MM.1S (cell line): ENCODE data around the gene NUAK2.
A peak's percentile ranks its signal among the peaks of the same experiment; 100 is the strongest.

Experiments
- DNase-seq: peaks from one replicate; pipeline ENCODE4 v3.0.0-alpha.2; 2015
- H2AFZ ChIP-seq: fragments of 300-600 bp; sonication (generic); 2 replicates; pipeline ENCODE4 v1.6.0; 2016; ENCODE audit warnings: antibody characterized with exemption, low read length
- H3F3A ChIP-seq: fragments of 300-600 bp; sonication (generic); 2 replicates; pipeline ENCODE4 v1.6.1; 2016; ENCODE audit warnings: mild to moderate bottlenecking, antibody characterized with exemption, low read length, moderate library complexity, mixed read lengths; ENCODE audit not compliant: insufficient read depth
- H3K27ac ChIP-seq: fragments of 300-600 bp; sonication (generic); 2 replicates; pipeline ENCODE4 v1.5.1; 2016; ENCODE audit warnings: mild to moderate bottlenecking, low read length
- H3K27me3 ChIP-seq: fragments of 300-600 bp; sonication (generic); replicated peaks from 2 replicates; pipeline ENCODE4 v1.6.0; 2016; ENCODE audit warnings: low read length; ENCODE audit not compliant: insufficient read depth
- H3K36me3 ChIP-seq: fragments of 300-600 bp; sonication (generic); replicated peaks from 2 replicates; pipeline ENCODE4 v1.6.1; 2016; ENCODE audit warnings: mild to moderate bottlenecking, low read length, mixed read lengths; ENCODE audit not compliant: insufficient read depth
- H3K4me1 ChIP-seq: fragments of 300-600 bp; sonication (generic); 2 replicates; pipeline ENCODE4 v1.6.1; 2016; ENCODE audit warnings: low read length, mixed read lengths
- H3K4me2 ChIP-seq: fragments of 300-600 bp; sonication (generic); 2 replicates; pipeline ENCODE4 v1.6.0; 2016; ENCODE audit warnings: low read depth, low read length
- H3K4me3 ChIP-seq: fragments of 300-600 bp; sonication (generic); 2 replicates; pipeline ENCODE4 v1.5.1; 2016; ENCODE audit warnings: low read length, mixed read lengths
- H3K79me2 ChIP-seq: fragments of 300-600 bp; sonication (generic); 2 replicates; pipeline ENCODE4 v1.6.1; 2016; ENCODE audit warnings: mixed run types, low read length, mixed read lengths
- H3K9ac ChIP-seq: fragments of 300-600 bp; sonication (generic); 2 replicates; pipeline ENCODE4 v1.6.1; 2016; ENCODE audit warnings: low read length, mixed read lengths
- H3K9me2 ChIP-seq: fragments of 300-600 bp; sonication (generic); replicated peaks from 2 replicates; pipeline ENCODE4 v1.6.1; 2016; ENCODE audit warnings: mild to moderate bottlenecking, low read length, mixed read lengths; ENCODE audit not compliant: insufficient read depth
- H3K9me3 ChIP-seq: fragments of 300-600 bp; sonication (generic); replicated peaks from 2 replicates; pipeline ENCODE4 v1.6.1; 2016; ENCODE audit warnings: mild to moderate bottlenecking, low read length, mixed read lengths; ENCODE audit not compliant: insufficient read depth
- H4K20me1 ChIP-seq: fragments of 300-600 bp; sonication (generic); 2 replicates; pipeline ENCODE4 v1.6.1; 2016; ENCODE audit warnings: mild to moderate bottlenecking, low read length, moderate library complexity, mixed read lengths; ENCODE audit not compliant: insufficient read depth
- EZH2 ChIP-seq: fragments of 300-600 bp; sonication (generic); optimal IDR thresholded peaks from 2 replicates; pipeline ENCODE3; 2017; ENCODE audit warnings: low read depth, mild to moderate bottlenecking, antibody characterized with exemption, low read length, mixed read lengths
- EZH2phosphoT487 ChIP-seq: fragments of 300-600 bp; sonication (generic); IDR thresholded peaks from 2 replicates; pipeline ENCODE4 v1.6.1; 2018; ENCODE audit warnings: antibody characterized with exemption, low read length
- TF ChIP-seq, protein P1 (sequence below): fragments of 300-600 bp; sonication (generic); IDR thresholded peaks from 2 replicates; pipeline ENCODE4 v1.5.1; 2016; ENCODE audit warnings: antibody characterized with exemption, low read length, mixed read lengths

NUAK2 gene

DNA sequence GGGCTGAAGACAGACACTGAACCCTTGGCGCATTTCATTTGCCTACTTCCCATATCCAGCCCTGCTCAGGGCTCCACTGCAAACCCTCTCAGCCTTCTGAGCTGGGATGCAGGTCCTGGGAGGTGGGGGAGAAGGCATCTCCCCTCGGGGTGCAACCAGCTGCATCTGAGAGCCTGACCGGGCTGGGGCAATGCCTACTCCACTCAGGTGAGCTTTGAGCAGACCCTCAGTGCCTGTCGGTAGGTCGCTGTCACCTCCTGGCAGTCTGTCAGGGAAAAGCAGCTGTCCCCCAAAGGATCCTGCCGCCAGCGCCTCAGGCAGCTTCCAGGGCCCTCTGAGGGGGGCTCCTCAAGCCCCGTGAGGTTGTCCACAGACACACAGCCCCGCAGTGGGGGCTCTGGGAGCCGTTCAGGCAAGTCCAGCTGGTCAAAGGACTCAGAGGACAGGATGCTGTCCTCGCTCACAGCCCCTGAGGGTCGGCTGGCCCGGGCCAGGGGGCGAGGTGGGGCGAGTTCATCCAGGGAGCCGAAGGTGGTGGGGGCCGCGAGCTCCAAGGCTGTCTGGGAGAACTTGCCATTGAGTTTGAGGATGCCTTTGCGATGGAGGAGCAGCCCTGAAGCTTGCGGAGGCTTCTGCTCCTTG lies 18.2 kb downstream of the NUAK2 start:
- no peaks in the 10 kb centered on the region for H3K79me2 ChIP-seq
- no peak overlapping the region for H3K4me2 ChIP-seq
- TF ChIP-seq EZH2 (no peak), EZH2phosphoT487 (no peak)
- TF ChIP-seq, protein P1, sequence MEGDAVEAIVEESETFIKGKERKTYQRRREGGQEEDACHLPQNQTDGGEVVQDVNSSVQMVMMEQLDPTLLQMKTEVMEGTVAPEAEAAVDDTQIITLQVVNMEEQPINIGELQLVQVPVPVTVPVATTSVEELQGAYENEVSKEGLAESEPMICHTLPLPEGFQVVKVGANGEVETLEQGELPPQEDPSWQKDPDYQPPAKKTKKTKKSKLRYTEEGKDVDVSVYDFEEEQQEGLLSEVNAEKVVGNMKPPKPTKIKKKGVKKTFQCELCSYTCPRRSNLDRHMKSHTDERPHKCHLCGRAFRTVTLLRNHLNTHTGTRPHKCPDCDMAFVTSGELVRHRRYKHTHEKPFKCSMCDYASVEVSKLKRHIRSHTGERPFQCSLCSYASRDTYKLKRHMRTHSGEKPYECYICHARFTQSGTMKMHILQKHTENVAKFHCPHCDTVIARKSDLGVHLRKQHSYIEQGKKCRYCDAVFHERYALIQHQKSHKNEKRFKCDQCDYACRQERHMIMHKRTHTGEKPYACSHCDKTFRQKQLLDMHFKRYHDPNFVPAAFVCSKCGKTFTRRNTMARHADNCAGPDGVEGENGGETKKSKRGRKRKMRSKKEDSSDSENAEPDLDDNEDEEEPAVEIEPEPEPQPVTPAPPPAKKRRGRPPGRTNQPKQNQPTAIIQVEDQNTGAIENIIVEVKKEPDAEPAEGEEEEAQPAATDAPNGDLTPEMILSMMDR, result no peak
- H3K27me3 ChIP-seq, result no peaks in the 10 kb centered on the region
- no peaks in the 10 kb centered on the region for H4K20me1 ChIP-seq
- DNase-seq, result no peak
- H2AFZ ChIP-seq, result no peak overlapping the region
- no peaks in the 10 kb centered on the region for H3K36me3 ChIP-seq
- H3K9ac ChIP-seq, result no peak overlapping the region
- peaks cover 7% of the 10 kb centered on the region for H3K4me1 ChIP-seq
- no peaks in the 10 kb centered on the region for H3F3A ChIP-seq
- no peaks in the 10 kb centered on the region for H3K9me2 ChIP-seq
- H3K27ac ChIP-seq, result no peak overlapping the region
- no peak overlapping the region for H3K4me3 ChIP-seq
- H3K9me3 ChIP-seq, result no peaks in the 10 kb centered on the region

DNA sequence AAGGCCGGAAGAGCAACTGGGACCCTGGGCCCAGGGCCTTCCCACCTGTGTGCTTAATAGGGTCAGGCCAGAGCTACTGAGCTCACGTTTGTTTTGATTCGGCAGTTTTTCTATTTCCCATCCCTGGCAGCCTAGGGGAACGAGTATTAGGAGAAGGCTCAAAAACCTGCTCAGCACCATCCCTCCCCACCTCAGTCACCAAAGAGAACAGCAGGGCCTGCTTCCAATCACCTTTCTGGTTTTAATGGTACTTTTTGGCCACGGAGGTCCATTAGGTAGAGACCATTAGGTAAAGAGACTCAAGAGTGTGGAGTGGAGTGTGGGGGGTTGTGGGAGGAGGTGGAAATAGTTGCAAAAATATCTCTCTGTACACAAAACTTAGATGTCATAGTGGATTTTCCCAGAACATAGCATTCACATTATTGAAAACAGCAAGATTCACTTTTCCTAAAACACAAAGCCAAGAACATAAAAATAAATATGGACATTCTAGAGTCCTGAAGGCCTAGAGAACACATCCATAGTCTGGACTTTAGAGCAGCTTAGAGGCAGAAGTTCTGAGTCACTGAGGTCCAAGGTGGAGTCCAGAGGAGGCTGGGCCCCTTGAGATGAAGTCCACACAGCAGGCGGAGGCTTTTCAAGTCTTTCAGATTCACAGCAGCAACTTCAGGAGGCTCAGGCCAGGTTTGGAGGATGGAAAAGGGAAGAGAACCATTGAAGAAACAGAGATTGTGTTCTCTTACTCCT lies 19.5 kb downstream of the NUAK2 start:
- H3F3A ChIP-seq, result no peaks in the 10 kb centered on the region
- no peak overlapping the region for H3K27ac ChIP-seq
- H3K9ac ChIP-seq, result no peak overlapping the region
- no peaks in the 10 kb centered on the region for H3K27me3 ChIP-seq
- DNase-seq, result no peak
- peaks cover 7% of the 10 kb centered on the region for H3K4me1 ChIP-seq
- H3K36me3 ChIP-seq, result no peaks in the 10 kb centered on the region
- H3K4me3 ChIP-seq, result no peak overlapping the region
- no peak overlapping the region for H2AFZ ChIP-seq
- TF ChIP-seq EZH2 (no peak), EZH2phosphoT487 (no peak)
- TF ChIP-seq, protein P1, result no peak
- H3K79me2 ChIP-seq, result no peaks in the 10 kb centered on the region
- no peaks in the 10 kb centered on the region for H3K9me2 ChIP-seq
- H3K4me2 ChIP-seq, result no peak overlapping the region
- no peaks in the 10 kb centered on the region for H3K9me3 ChIP-seq
- no peaks in the 10 kb centered on the region for H4K20me1 ChIP-seq

DNA sequence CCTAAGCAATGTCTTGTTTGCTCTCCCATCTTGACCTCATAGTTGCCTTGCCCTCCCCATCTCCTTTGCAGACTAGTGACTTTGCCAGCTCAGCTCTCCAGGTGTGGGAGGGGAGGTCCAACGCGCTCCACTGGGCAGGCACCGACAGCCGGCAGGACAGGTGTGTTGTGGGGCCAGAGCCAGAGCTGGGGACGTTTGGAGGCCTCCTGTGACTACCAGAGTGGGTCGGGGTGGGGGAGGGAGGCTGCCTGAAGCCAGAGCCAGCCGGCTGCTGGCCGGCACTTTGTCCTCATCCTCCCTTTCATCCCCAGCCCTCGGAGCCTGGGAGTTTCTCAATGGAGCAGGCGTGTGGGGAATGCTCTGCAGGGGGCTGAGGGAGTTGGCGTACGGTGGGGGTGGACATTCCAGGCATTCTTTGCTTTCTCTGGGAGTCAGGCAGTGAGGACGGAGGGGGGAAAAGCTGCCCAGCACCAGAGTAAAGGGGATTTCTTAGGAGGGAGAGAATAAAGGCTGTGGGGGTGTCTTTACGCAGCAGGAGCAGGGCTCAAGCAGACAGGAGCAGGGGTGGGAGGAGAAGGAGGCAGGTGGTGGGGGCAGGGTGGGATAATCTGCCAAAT lies 20.2 kb downstream of the NUAK2 start:
- no peaks in the 10 kb centered on the region for H3K36me3 ChIP-seq
- no peaks in the 10 kb centered on the region for H3K9me2 ChIP-seq
- peak overlapping the region; percentile 3; the same call in 1 of the 2 replicates for H3K27ac ChIP-seq
- no peaks in the 10 kb centered on the region for H3F3A ChIP-seq
- H3K79me2 ChIP-seq, result no peaks in the 10 kb centered on the region
- no peak overlapping the region for H2AFZ ChIP-seq
- H3K4me1 ChIP-seq, result peaks cover 7% of the 10 kb centered on the region
- H4K20me1 ChIP-seq, result no peaks in the 10 kb centered on the region
- H3K4me3 ChIP-seq, result no peak overlapping the region
- H3K4me2 ChIP-seq, result no peak overlapping the region
- no peaks in the 10 kb centered on the region for H3K9me3 ChIP-seq
- DNase-seq, result peak; percentile 34
- TF ChIP-seq, protein P1, result no peak
- TF ChIP-seq EZH2 (no peak), EZH2phosphoT487 (no peak)
- no peak overlapping the region for H3K9ac ChIP-seq
- no peaks in the 10 kb centered on the region for H3K27me3 ChIP-seq
